HK-2 (cell line): Measurements from ENCODE around the gene HMG20B.
"Not testable (repeated sequence)": the region's sequence is repeated elsewhere in the genome, so short reads cannot be mapped to it uniquely, and the experiment has no call there.

Experiments used
- DNase-seq: peaks from one replicate; pipeline ENCODE4 v3.0.0-alpha.2; 2018; ENCODE audit not compliant: unreplicated experiment

HMG20B gene

GRCh38 chr19:3584036-3584802, 11.5 kb downstream of the HMG20B start:
- not testable (repeated sequence) for DNase-seq

GRCh38 chr19:3585301-3586126, 12.8 kb downstream of the HMG20B start, which contains the start of gene GIPC3:
GIPC3 (plus strand) TSS chr19:3585478; CDS start chr19:3585598, 120 bp downstream.
- no peak for DNase-seq

GRCh38 chr19:3586127-3586626, 13.4 kb downstream of the HMG20B start:
- no peak for DNase-seq

- no peak for DNase-seq
Observed at GRCh38 chr19:3586707-3587346, 14.1 kb downstream of the HMG20B start.

GRCh38 chr19:3589439-3589838, 16.7 kb downstream of the HMG20B start:
- DNase-seq = no peak

- no peak for DNase-seq
Observed at GRCh38 chr19:3589949-3590348, 17.2 kb downstream of the HMG20B start.

- no peak for DNase-seq
Observed at GRCh38 chr19:3590991-3591659, 18.4 kb downstream of the HMG20B start.

GRCh38 chr19:3591876-3592613, 19.3 kb downstream of the HMG20B start:
- no peak for DNase-seq

- no peak for DNase-seq
Observed at GRCh38 chr19:3593156-3593555, 20.4 kb downstream of the HMG20B start.

- no peak for DNase-seq
Observed at GRCh38 chr19:3595521-3596061, 22.8 kb downstream of the HMG20B start.

- DNase-seq = no peak
Observed at GRCh38 chr19:3599776-3600187, 27.0 kb downstream of the HMG20B start.

GRCh38 chr19:3601021-3601420, 28.3 kb downstream of the HMG20B start:
- DNase-seq = no peak

GRCh38 chr19:3603121-3603811, 30.5 kb downstream of the HMG20B start:
- peak; percentile 27 for DNase-seq

- DNase-seq = no peak
Observed at GRCh38 chr19:3604227-3604986, 31.7 kb downstream of the HMG20B start.

- no peak for DNase-seq
Observed at GRCh38 chr19:3604987-3605343, 32.2 kb downstream of the HMG20B start.

GRCh38 chr19:3605361-3605760, 32.6 kb downstream of the HMG20B start:
- DNase-seq = no peak

GRCh38 chr19:3605770-3606169, 33.0 kb downstream of the HMG20B start:
- no peak for DNase-seq

GRCh38 chr19:3606174-3606689, 33.5 kb downstream of the HMG20B start:
- DNase-seq = peak; percentile 46

GRCh38 chr19:3606690-3607289, 34.0 kb downstream of the HMG20B start, which contains the start of gene TBXA2R:
TBXA2R (minus strand) TSS chr19:3606875; CDS start chr19:3600634, 6,241 bp downstream.
- peak; percentile 81 for DNase-seq
